Uterus (tissue), 4 donors: ENCODE measurements around the gene CPT1A. TPM values are rescaled to one million over a fixed set of nuclear protein-coding genes. Genes with fewer than 3 reads are reported as not detected.

Source experiments
- DNase-seq, 2 donors: peaks; one replicate each; pipeline ENCODE4 v3.0.0-alpha.2; 2019 to 2020
- H3K27ac ChIP-seq, 2 donors: fragments of 200-600 bp; sonication (generic); 1 replicate in 1 of 2; 2 replicates in 1 of 2; pipeline ENCODE4 v1.5.1; 2016 to 2018
- H3K27me3 ChIP-seq, 2 donors: fragments of 200-600 bp; sonication (generic); one replicate each; pipeline ENCODE4 v1.5.1; 2018 to 2019; ENCODE audit warnings: control low read depth in 1 of 2
- H3K36me3 ChIP-seq, 2 donors: fragments of 200-600 bp; sonication (generic); one replicate each; pipeline ENCODE4 v1.5.1; 2019; ENCODE audit warnings: control low read depth in 1 of 2
- H3K4me1 ChIP-seq, 2 donors: fragments of 200-600 bp; sonication (generic); one replicate each; pipeline ENCODE4 v1.5.1; 2018 to 2019; ENCODE audit warnings: control low read depth in 1 of 2
- H3K4me3 ChIP-seq, 2 donors: fragments of 200-600 bp; sonication (generic); 1 replicate in 1 of 2; 2 replicates in 1 of 2; pipeline ENCODE4 v1.5.1; 2018 to 2019; ENCODE audit warnings: mild to moderate bottlenecking in 1 of 2
- H3K9me3 ChIP-seq, 2 donors: fragments of 200-600 bp; sonication (generic); one replicate each; pipeline ENCODE4 v1.5.1; 2019; ENCODE audit warnings: control low read depth in 1 of 2
- CTCF ChIP-seq, 4 experiments: fragments of 200-600 bp in 2 of 4; fragments of 450-650 bp in 2 of 4; sonication (generic) in 2 of 4; IDR thresholded peaks; one replicate each; pipeline ENCODE4 v1.5.1; 2016 to 2019; ENCODE audit warnings: antibody characterized with exemption in 4 of 4, mild to moderate bottlenecking in 2 of 4, moderate library complexity in 1 of 4
- POLR2A ChIP-seq, 2 donors: fragments of 450-650 bp; IDR thresholded peaks; one replicate each; pipeline ENCODE4 v1.6.1; 2016; ENCODE audit warnings: antibody characterized with exemption in 2 of 2, mild to moderate bottlenecking in 1 of 2, moderate library complexity in 1 of 2
- intact Hi-C: fragments of 100-400 bp; cut with DNase I; formaldehyde crosslinking; loops from one replicate; pipeline ENCODE4 v1.15.1; 2023; ENCODE audit warnings: low total_unique reads
- total RNA-seq, 4 donors: library from RNA; depleted of rRNA in 3 of 4; stranded (reverse); fragments of >200 nt in 3 of 4; gene quantifications; one replicate each; pipeline versions ENCODE4 v1.1.0 to v1.2.4, GENCODE V29; 2014 to 2023
- donor health status: DM: yes; HTN: yes; CAD: no.

CPT1A gene
- total RNA-seq, 4 donors from 2014 or later = 27.2 to 125 (median 67.9) TPM

GRCh38 chr11:68809506-68809905, 32.2 kb downstream of the CPT1A start:
- Histone ChIP-seq H3K4me3 (no peak overlapping the region), H3K27ac (no peak overlapping the region), H3K36me3 (no peaks in the 10 kb centered on the region), H3K27me3 (no peaks in the 10 kb centered on the region), H3K4me1 (no peaks in the 10 kb centered on the region), H3K9me3 (no peaks in the 10 kb centered on the region)
- TF ChIP-seq POLR2A (IDR thresholded peaks at IDR 0.05) (no peak), CTCF (IDR thresholded peaks at IDR 0.05) (no peak)
- intact Hi-C loops = no loop called here
- DNase-seq = no peak

GRCh38 chr11:68808787-68809186, 32.9 kb downstream of the CPT1A start:
- Histone ChIP-seq H3K4me1 (no peaks in the 10 kb centered on the region), H3K27me3 (no peaks in the 10 kb centered on the region), H3K4me3 (no peak overlapping the region), H3K36me3 (no peaks in the 10 kb centered on the region), H3K9me3 (no peaks in the 10 kb centered on the region), H3K27ac (no peak overlapping the region)
- intact Hi-C loops = no loop called here
- TF ChIP-seq POLR2A (IDR thresholded peaks at IDR 0.05) (no peak), CTCF (IDR thresholded peaks at IDR 0.05) (no peak)
- DNase-seq = no peak

GRCh38 chr11:68806931-68807844, 34.5 kb downstream of the CPT1A start:
- Histone ChIP-seq H3K4me3 (no peak overlapping the region), H3K9me3 (no peaks in the 10 kb centered on the region), H3K36me3 (no peaks in the 10 kb centered on the region), H3K27me3 (no peaks in the 10 kb centered on the region), H3K27ac (no peak overlapping the region), H3K4me1 (no peaks in the 10 kb centered on the region)
- DNase-seq = no peak
- intact Hi-C loops = no loop called here
- TF ChIP-seq POLR2A (IDR thresholded peaks at IDR 0.05) (no peak), CTCF (IDR thresholded peaks at IDR 0.05) (no peak)

- H3K27me3 ChIP-seq = no peaks in the 10 kb centered on the region
- H3K4me1 ChIP-seq = no peaks in the 10 kb centered on the region
- no peaks in the 10 kb centered on the region for H3K36me3 ChIP-seq
- no peaks in the 10 kb centered on the region for H3K9me3 ChIP-seq
- DNase-seq = no peak
- TF ChIP-seq CTCF (IDR thresholded peaks at IDR 0.05) (no peak), POLR2A (IDR thresholded peaks at IDR 0.05) (no peak)
- H3K27ac ChIP-seq = no peak overlapping the region
- no peak overlapping the region for H3K4me3 ChIP-seq
- intact Hi-C loops = no loop called here
Observed at GRCh38 chr11:68804786-68805185, 36.9 kb downstream of the CPT1A start.

- TF ChIP-seq POLR2A (IDR thresholded peaks at IDR 0.05) = no peak
- no peak for TF ChIP-seq CTCF (IDR thresholded peaks at IDR 0.05)
- no peaks in the 10 kb centered on the region for H3K4me1 ChIP-seq
- H3K36me3 ChIP-seq = no peaks in the 10 kb centered on the region
- no peaks in the 10 kb centered on the region for H3K27me3 ChIP-seq
- intact Hi-C loops = no loop called here
- no peak for DNase-seq
- no peaks in the 10 kb centered on the region for H3K9me3 ChIP-seq
- H3K27ac ChIP-seq = no peak overlapping the region
- H3K4me3 ChIP-seq = no peak overlapping the region
Observed at GRCh38 chr11:68803766-68804165, 38.0 kb downstream of the CPT1A start.
